Panc1 (cell line): ENCODE measurements around the gene FAAP20.

Experiments used
- TF ChIP-seq, protein P1 (sequence below): fragments of 450-650 bp; IDR thresholded peaks from 2 replicates; pipeline ENCODE4 v1.5.1; 2017; ENCODE audit warnings: mild to moderate bottlenecking
- TF ChIP-seq, protein P2 (sequence below), 2 experiments: IDR thresholded peaks; 2 replicates each; pipeline ENCODE4 v1.6.1; 2011 to 2012; ENCODE audit warnings: low read depth in 2 of 2, control low read depth in 1 of 2, low read length in 1 of 2, mild to moderate bottlenecking in 1 of 2, moderate library complexity in 1 of 2; ENCODE audit not compliant: insufficient read depth in 1 of 2

DNA sequence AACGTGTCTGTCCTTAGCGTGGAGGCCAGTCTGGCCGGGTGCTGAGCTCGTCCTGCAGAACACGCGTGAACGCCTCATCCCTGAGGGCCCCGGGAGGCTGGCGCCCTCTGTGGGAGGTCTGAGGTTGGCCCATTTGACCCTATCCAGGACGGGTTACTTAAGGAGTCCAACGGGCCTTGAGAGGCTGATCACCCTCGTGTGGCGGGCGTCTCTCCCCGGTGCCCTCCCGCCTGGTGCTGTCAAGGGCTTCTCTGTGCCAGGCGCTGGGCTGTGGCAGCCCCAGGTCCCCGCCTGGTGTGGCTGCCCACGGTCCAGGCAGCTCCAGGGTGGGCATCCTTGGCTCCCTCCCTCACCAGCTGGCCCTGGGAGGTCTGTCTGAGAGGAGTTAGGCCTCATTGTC, 43.2 kb upstream of the FAAP20 start:
- TF ChIP-seq, protein P1, sequence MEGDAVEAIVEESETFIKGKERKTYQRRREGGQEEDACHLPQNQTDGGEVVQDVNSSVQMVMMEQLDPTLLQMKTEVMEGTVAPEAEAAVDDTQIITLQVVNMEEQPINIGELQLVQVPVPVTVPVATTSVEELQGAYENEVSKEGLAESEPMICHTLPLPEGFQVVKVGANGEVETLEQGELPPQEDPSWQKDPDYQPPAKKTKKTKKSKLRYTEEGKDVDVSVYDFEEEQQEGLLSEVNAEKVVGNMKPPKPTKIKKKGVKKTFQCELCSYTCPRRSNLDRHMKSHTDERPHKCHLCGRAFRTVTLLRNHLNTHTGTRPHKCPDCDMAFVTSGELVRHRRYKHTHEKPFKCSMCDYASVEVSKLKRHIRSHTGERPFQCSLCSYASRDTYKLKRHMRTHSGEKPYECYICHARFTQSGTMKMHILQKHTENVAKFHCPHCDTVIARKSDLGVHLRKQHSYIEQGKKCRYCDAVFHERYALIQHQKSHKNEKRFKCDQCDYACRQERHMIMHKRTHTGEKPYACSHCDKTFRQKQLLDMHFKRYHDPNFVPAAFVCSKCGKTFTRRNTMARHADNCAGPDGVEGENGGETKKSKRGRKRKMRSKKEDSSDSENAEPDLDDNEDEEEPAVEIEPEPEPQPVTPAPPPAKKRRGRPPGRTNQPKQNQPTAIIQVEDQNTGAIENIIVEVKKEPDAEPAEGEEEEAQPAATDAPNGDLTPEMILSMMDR = no peak
- TF ChIP-seq, protein P2, sequence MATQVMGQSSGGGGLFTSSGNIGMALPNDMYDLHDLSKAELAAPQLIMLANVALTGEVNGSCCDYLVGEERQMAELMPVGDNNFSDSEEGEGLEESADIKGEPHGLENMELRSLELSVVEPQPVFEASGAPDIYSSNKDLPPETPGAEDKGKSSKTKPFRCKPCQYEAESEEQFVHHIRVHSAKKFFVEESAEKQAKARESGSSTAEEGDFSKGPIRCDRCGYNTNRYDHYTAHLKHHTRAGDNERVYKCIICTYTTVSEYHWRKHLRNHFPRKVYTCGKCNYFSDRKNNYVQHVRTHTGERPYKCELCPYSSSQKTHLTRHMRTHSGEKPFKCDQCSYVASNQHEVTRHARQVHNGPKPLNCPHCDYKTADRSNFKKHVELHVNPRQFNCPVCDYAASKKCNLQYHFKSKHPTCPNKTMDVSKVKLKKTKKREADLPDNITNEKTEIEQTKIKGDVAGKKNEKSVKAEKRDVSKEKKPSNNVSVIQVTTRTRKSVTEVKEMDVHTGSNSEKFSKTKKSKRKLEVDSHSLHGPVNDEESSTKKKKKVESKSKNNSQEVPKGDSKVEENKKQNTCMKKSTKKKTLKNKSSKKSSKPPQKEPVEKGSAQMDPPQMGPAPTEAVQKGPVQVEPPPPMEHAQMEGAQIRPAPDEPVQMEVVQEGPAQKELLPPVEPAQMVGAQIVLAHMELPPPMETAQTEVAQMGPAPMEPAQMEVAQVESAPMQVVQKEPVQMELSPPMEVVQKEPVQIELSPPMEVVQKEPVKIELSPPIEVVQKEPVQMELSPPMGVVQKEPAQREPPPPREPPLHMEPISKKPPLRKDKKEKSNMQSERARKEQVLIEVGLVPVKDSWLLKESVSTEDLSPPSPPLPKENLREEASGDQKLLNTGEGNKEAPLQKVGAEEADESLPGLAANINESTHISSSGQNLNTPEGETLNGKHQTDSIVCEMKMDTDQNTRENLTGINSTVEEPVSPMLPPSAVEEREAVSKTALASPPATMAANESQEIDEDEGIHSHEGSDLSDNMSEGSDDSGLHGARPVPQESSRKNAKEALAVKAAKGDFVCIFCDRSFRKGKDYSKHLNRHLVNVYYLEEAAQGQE (IDR thresholded peaks at IDR 0.05; ENCODE audit: insufficient read depth in 1 of 2, low read depth in 2 of 2, low read length in 1 of 2) = no peak
